ENCODE data around the gene USP44.
"Not testable (repeated sequence)": the region's sequence is repeated elsewhere in the genome, so short reads cannot be mapped to it uniquely, and the experiment has no call there.

The USP44 gene

GRCh38 chr12:95551305-95551704, at the start of gene USP44:
USP44 (minus strand) TSS chr12:95551476; CDS start chr12:95534256, 17,220 bp downstream.
- DNase-seq (ENCODE audit: low read depth, low spot score) = no peak
- H3K27ac ChIP-seq = no peak within 1 kb of the TSS

- no peak for DNase-seq (ENCODE audit: low read depth, low spot score)
- H3K27ac ChIP-seq = no peak overlapping the region
These were observed 49.3 kb upstream of the USP44 start for GRCh38 chr12:95600567-95600966.

- DNase-seq (ENCODE audit: low read depth, low spot score) = no peak
- no peak overlapping the region for H3K27ac ChIP-seq
These were observed 48.6 kb upstream of the USP44 start for GRCh38 chr12:95599880-95600279.

GRCh38 chr12:95594136-95594535, 42.9 kb upstream of the USP44 start:
- DNase-seq (ENCODE audit: low read depth, low spot score) = no peak
- no peak overlapping the region for H3K27ac ChIP-seq

GRCh38 chr12:95593266-95593871, 42.1 kb upstream of the USP44 start:
- no peak for DNase-seq (ENCODE audit: low read depth, low spot score)
- H3K27ac ChIP-seq = no peak overlapping the region

GRCh38 chr12:95591731-95592130, 40.5 kb upstream of the USP44 start:
- no peak for DNase-seq (ENCODE audit: low read depth, low spot score)
- H3K27ac ChIP-seq = no peak overlapping the region

- no peak for DNase-seq (ENCODE audit: low read depth, low spot score)
These were observed 39.5 kb upstream of the USP44 start for GRCh38 chr12:95590775-95591174.

GRCh38 chr12:95583933-95584332, 32.7 kb upstream of the USP44 start:
- H3K27ac ChIP-seq = no peak overlapping the region
- no peak for DNase-seq (ENCODE audit: low read depth, low spot score)

More at GRCh38 chr12:95590775-95591174, 39.5 kb upstream of the USP44 start:
- H3K27ac ChIP-seq = no peak overlapping the region

- DNase-seq (ENCODE audit: low read depth, low spot score) = no peak
- no peak overlapping the region for H3K27ac ChIP-seq
These were observed 31.2 kb upstream of the USP44 start for GRCh38 chr12:95582230-95583058.

- DNase-seq (ENCODE audit: low read depth, low spot score) = no peak
- H3K27ac ChIP-seq = no peak overlapping the region
These were observed 26.5 kb upstream of the USP44 start for GRCh38 chr12:95577820-95578219.

- DNase-seq (ENCODE audit: low read depth, low spot score) = no peak
These were observed 23.6 kb upstream of the USP44 start for GRCh38 chr12:95574799-95575452.

GRCh38 chr12:95573951-95574576, 22.8 kb upstream of the USP44 start:
- DNase-seq (ENCODE audit: low read depth, low spot score) = no peak
- H3K27ac ChIP-seq = no peak overlapping the region

More at GRCh38 chr12:95574799-95575452, 23.6 kb upstream of the USP44 start:
- H3K27ac ChIP-seq = no peak overlapping the region

- DNase-seq (ENCODE audit: low read depth, low spot score) = no peak
- H3K27ac ChIP-seq = no peak overlapping the region
These were observed 20.1 kb upstream of the USP44 start for GRCh38 chr12:95571369-95571768.

- DNase-seq (ENCODE audit: low read depth, low spot score); H3K27ac ChIP-seq: not testable (repeated sequence)
These were observed 16.8 kb upstream of the USP44 start for GRCh38 chr12:95568045-95568444.

- H3K27ac ChIP-seq = no peak overlapping the region
- no peak for DNase-seq (ENCODE audit: low read depth, low spot score)
These were observed 6.3 kb upstream of the USP44 start for GRCh38 chr12:95557625-95558024.

GRCh38 chr12:95554532-95555071, 3.3 kb upstream of the USP44 start:
- no peak overlapping the region for H3K27ac ChIP-seq
- no peak for DNase-seq (ENCODE audit: low read depth, low spot score)

- no peak overlapping the region for H3K27ac ChIP-seq
- DNase-seq (ENCODE audit: low read depth, low spot score) = no peak
These were observed 2.1 kb upstream of the USP44 start for GRCh38 chr12:95553197-95553943.

- no peak overlapping the region for H3K27ac ChIP-seq
These were observed 739 bp upstream of the USP44 start for GRCh38 chr12:95551913-95552516.

GRCh38 chr12:95549392-95550084, 1.7 kb downstream of the USP44 start:
- no peak overlapping the region for H3K27ac ChIP-seq
- DNase-seq (ENCODE audit: low read depth, low spot score) = no peak

More at GRCh38 chr12:95551913-95552516, 739 bp upstream of the USP44 start:
- DNase-seq (ENCODE audit: low read depth, low spot score) = no peak
